ENCODE measurements around the gene MRPL54. TPM values are rescaled to one million over a fixed set of nuclear protein-coding genes. Genes with fewer than 3 reads are reported as not detected.
"Not testable (repeated sequence)": the region's sequence is repeated elsewhere in the genome, so short reads cannot be mapped to it uniquely, and the experiment has no call there.

MRPL54 gene
- total RNA-seq, 1 experiment from 2014 or later, result 35.8 TPM

DNA sequence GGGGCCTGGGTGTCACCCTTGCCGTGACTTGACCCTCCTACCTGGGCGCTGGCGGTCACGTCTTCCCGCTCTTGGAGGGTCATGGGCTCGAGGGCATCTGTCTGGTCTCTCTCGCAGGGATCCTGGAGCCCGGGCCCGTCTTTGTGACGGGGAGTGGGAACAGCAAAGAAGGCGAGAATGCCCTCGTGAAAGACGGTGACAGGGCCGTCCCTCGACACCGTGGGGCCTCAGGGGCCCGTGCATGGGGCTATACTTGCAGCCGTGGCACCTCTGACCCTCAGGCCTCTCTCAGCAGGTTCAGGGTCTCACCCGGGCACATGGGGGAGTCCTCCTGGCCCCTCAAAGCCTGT is 44.6 kb downstream of the MRPL54 start:
- no peak for DNase-seq (ENCODE audit: extremely low read depth, low read depth)

DNA sequence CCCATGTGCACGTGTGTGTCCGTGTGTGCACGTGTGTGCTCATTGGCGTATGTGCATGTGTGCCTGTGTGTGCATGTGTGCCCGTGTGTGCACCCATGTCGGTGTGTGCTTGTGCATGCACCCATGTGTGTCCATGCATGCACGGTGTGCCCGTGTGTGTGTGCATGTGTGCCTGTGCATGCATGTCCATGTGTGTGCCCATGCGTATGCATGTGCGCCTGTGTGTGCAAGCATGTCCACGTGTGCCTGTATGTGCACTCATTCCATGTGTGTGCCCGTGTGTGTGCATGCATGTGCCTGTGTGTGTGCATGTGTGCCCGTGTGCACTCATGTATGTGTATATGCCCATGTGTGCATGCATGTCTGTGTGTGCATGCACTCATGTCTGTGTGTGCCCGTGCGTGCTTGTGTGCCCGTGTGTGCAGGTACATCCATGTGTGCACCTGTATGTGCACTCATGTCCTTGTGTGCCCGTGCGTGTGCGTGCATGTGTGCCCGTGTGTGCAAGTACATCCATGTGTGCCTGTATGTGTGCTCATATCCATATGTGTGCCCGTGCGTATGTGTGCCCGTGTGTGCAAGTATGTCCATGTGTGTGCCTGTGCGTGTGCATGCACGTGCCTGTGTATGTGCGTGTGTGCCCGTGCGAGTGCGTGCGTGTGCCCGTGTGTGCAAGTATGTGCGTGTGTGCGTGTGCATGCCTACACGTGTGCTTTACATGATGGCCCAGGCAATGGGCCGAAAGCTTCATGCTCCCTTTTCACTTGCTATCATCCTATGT is 45.3 kb downstream of the MRPL54 start:
- no peak for DNase-seq (ENCODE audit: extremely low read depth, low read depth)

DNA sequence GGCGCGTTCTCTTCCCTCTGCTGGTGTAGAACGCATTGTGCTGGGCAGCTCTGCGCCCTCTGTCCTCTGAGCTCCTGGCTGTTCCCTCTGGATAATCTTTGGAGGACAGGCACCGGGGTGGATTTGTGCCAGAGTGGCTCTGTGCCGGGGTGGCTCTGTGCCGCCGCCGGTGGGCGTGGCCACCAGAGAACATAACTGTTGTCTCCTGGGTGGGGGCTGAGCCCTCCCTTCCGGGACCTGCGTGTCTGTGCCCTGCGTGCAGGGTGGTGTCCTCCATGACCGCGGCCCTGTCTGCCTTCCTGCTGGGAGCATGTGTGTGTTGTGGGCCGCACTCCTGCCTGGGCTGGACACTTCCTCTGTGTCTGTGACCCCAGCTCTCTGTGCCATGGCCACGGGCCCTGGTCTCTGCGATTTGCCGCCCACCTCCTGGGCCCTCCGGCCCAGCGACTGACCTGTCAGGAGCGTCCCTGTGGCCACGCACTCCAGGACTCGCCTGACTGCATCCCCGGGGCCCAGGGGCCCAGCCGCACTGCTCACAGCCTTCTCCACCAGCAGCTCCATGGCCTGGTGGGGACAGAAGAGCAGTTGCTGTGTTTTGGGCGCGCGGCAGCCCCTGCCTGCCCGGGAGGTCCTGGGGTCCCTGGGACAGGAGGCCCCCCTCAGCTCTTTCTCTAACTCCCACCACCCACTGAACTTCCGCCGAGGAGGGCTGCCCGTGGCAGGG is 46.1 kb downstream of the MRPL54 start:
- DNase-seq (ENCODE audit: extremely low read depth, low read depth), result no peak

GRCh38 chr19:3809881-3810707 is 47.6 kb downstream of the MRPL54 start:
- DNase-seq (ENCODE audit: extremely low read depth, low read depth), result no peak

DNA sequence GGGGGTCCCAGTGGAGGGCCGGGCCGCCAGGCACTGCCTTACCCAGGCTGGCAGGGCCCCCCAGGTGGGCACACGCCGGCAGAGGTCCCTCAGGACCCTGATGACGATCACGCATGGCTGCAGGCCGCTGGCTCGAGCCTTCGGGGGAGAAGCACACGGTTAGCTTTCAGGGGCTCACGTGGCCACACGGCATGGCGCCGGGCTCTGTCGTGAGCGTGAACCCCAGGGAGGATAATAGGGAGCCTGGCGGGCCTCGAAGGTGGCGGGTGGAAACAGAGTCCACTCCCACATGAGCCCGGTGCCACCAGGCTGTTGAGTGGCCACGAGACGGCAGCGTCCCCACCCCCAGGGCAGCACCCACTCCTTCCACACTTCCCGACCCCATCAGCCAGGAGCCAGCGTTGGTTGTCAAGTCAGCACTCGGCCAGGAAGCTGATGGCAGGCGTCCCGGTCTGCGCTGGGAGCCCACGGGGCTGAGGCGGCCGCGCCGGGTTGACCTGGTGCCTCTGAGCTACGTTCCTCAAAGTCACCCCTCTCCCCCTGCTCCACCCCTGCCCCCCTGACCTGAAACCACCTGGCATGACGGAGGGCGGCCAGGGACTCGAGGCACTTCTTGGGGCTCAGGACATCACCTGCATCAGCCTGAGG is 48.4 kb downstream of the MRPL54 start:
- no peak for DNase-seq (ENCODE audit: extremely low read depth, low read depth)

- DNase-seq (ENCODE audit: extremely low read depth, low read depth), result no peak
Measured at GRCh38 chr19:3813473-3814392, 51.3 kb downstream of the MRPL54 start.

DNA sequence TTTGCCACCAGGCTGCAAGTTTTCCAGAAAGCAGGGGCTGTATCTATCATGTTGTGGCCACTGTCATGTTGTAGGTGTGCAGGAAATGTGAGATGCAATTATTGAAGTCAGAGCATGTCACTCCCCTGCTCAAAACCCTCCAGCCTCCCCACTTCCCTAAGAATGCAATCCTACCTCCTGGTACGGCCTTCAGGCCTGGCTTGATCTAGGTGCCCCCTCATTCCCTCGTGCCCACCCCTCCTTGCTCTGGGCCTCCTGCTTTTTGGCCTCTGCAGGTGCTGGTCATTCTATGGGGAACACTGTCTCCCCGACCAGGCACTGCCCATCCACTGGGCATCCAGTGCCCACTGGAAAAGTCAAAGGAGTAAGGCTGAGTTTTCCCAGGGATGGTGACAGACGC is 52.2 kb downstream of the MRPL54 start:
- no peak for DNase-seq (ENCODE audit: extremely low read depth, low read depth)

GRCh38 chr19:3816148-3816547 is 53.7 kb downstream of the MRPL54 start:
- not testable (repeated sequence) for DNase-seq (ENCODE audit: extremely low read depth, low read depth)

DNA sequence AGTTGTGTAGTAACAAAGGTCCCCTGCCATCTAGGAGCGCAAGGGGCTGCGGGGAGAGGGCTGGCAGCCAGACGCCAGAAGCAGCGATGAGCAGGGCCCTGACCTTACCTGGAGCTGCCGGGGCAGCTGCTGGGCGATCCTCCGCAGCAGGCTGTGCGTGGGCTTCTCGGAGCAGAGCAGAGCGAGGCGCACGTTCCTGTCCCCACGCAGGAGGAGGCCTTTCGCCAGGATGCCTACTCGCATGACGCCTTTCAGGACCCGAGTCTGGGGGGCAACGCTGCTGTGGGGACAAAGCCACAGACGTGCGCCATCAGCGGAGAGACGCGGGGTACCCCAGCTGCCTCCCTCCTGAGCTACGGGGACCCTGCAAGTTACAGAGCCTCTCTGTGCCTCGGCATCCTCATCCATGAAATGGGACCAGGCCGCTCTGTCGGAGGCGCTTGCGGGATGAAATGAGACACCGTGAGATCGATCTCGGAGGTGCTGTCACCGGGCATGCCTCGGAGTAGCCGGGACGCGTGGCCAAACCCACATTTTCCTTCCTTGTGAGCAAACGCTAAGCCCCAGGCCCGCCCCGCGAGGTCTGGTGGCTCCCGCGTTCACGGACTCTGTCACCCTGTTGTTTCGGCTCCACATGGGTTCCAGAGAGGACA is 54.2 kb downstream of the MRPL54 start:
- DNase-seq (ENCODE audit: extremely low read depth, low read depth), result no peak

Small RNA genes within 50 kb of the gene (small RNA-seq; reads per million reads assigned to genes)
- 0 reads per million in 2 experiments for gene AC005777.1

Other genes with a start within 250 kb of the MRPL54 start
- not detected in 2 replicates for gene TEKTIP1, start 223.5 kb upstream of the MRPL54 start, total RNA-seq (2014; rRNA removed; shearing (Covaris generic))
- 178 and 210 TPM in 2 replicates for gene MFSD12, start 205.1 kb upstream of the MRPL54 start, total RNA-seq (2014; rRNA removed; shearing (Covaris generic))
- 125 and 134 TPM in 2 replicates for gene HMG20B, start 189.7 kb upstream of the MRPL54 start, total RNA-seq (2014; rRNA removed; shearing (Covaris generic))
- gene GIPC3, start 177.2 kb upstream of the MRPL54 start, total RNA-seq (2014; rRNA removed; shearing (Covaris generic)), result 0.25 and 0.29 TPM in 2 replicates
- 1.2 and 1.4 TPM in 2 replicates for gene TBXA2R, start 155.8 kb upstream of the MRPL54 start, total RNA-seq (2014; rRNA removed; shearing (Covaris generic))
- gene CACTIN, start 135.9 kb upstream of the MRPL54 start, total RNA-seq (2014; rRNA removed; shearing (Covaris generic)), result 10.5 and 13.0 TPM in 2 replicates
- 6.2 and 6.8 TPM in 2 replicates for gene PIP5K1C, start 62.2 kb upstream of the MRPL54 start, total RNA-seq (2014; rRNA removed; shearing (Covaris generic))
- gene TJP3, start 54.3 kb upstream of the MRPL54 start, total RNA-seq (2014; rRNA removed; shearing (Covaris generic)), result 0.69 and 0.98 TPM in 2 replicates
- gene APBA3, start 990 bp upstream of the MRPL54 start, total RNA-seq (2014; rRNA removed; shearing (Covaris generic)), result 12.9 and 16.4 TPM in 2 replicates
- gene RAX2, start 9.5 kb downstream of the MRPL54 start, total RNA-seq (2014; rRNA removed; shearing (Covaris generic)), result not detected in 2 replicates
- not detected in 2 replicates for gene MATK, start 23.7 kb downstream of the MRPL54 start, total RNA-seq (2014; rRNA removed; shearing (Covaris generic))
- not detected in 2 replicates for gene ZFR2, start 106.4 kb downstream of the MRPL54 start, total RNA-seq (2014; rRNA removed; shearing (Covaris generic))
- not detected in 2 replicates for gene ATCAY, start 118.0 kb downstream of the MRPL54 start, total RNA-seq (2014; rRNA removed; shearing (Covaris generic))
- not detected in 2 replicates for gene NMRK2, start 170.4 kb downstream of the MRPL54 start, total RNA-seq (2014; rRNA removed; shearing (Covaris generic))
- 25.7 and 32.5 TPM in 2 replicates for gene DAPK3, start 208.4 kb downstream of the MRPL54 start, total RNA-seq (2014; rRNA removed; shearing (Covaris generic))
- 2,185 and 2,326 TPM in 2 replicates for gene EEF2, start 222.8 kb downstream of the MRPL54 start, total RNA-seq (2014; rRNA removed; shearing (Covaris generic))
- gene PIAS4, start 245.1 kb downstream of the MRPL54 start, total RNA-seq (2014; rRNA removed; shearing (Covaris generic)), result 14.2 and 29.8 TPM in 2 replicates